Measurements from ENCODE around the gene ITPRIPL2. TPM values are rescaled to one million over a fixed set of nuclear protein-coding genes. Genes with fewer than 3 reads are reported as not detected.
A peak's percentile ranks its signal among the peaks of the same experiment; 100 is the strongest.

Gene ITPRIPL2
- total and polyA plus RNA-seq, 2 of the 13 experiments (the other 11 are each of a cell fraction or from before 2014, with no cell fraction given): 5.9 to 12.6 TPM

DNA sequence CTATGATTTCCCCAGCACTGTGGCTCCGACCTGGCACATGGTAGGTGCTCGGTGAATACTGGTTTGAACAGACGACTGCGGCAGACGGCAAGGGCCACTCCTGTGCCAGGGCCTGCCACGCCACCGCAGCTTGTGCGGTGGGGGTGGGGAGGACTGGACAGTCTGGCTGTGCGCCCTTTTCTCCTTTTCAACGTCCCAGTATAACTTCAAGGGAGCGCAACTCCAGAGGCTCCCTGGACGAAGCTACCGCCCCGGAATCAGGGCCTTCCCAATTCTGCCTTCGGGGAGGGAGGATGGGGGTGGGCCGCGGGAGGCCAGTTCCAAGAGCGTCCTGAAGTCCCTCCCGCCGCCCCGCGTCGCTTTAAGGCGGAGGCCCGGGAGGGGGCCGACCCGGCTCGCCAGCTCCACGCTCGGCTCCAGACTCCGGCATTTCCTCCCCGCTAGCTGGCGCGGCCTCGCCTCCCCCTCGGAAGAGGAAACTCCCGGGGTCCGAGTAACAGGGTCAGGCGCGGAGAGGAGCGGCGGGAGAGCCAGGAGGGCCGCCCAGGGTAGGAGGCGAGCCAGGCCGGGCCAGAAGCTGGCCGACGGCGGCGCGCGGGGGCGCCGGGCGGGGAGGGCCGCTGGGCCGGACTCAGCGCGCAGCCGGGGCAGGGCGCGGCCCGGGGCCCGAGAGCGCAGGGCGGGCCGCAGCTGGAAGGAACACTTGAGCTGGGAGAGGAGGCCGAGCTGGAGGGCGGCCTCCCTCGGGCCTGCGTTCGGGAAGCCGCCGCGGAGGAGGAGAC is at the start of gene ITPRIPL2 (continued):
- TF ChIP-seq, protein P1, sequence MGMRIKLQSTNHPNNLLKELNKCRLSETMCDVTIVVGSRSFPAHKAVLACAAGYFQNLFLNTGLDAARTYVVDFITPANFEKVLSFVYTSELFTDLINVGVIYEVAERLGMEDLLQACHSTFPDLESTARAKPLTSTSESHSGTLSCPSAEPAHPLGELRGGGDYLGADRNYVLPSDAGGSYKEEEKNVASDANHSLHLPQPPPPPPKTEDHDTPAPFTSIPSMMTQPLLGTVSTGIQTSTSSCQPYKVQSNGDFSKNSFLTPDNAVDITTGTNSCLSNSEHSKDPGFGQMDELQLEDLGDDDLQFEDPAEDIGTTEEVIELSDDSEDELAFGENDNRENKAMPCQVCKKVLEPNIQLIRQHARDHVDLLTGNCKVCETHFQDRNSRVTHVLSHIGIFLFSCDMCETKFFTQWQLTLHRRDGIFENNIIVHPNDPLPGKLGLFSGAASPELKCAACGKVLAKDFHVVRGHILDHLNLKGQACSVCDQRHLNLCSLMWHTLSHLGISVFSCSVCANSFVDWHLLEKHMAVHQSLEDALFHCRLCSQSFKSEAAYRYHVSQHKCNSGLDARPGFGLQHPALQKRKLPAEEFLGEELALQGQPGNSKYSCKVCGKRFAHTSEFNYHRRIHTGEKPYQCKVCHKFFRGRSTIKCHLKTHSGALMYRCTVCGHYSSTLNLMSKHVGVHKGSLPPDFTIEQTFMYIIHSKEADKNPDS (CRISPR knock-in tag; IDR thresholded peaks at IDR 0.05): no peak
- TF ChIP-seq, protein P2, sequence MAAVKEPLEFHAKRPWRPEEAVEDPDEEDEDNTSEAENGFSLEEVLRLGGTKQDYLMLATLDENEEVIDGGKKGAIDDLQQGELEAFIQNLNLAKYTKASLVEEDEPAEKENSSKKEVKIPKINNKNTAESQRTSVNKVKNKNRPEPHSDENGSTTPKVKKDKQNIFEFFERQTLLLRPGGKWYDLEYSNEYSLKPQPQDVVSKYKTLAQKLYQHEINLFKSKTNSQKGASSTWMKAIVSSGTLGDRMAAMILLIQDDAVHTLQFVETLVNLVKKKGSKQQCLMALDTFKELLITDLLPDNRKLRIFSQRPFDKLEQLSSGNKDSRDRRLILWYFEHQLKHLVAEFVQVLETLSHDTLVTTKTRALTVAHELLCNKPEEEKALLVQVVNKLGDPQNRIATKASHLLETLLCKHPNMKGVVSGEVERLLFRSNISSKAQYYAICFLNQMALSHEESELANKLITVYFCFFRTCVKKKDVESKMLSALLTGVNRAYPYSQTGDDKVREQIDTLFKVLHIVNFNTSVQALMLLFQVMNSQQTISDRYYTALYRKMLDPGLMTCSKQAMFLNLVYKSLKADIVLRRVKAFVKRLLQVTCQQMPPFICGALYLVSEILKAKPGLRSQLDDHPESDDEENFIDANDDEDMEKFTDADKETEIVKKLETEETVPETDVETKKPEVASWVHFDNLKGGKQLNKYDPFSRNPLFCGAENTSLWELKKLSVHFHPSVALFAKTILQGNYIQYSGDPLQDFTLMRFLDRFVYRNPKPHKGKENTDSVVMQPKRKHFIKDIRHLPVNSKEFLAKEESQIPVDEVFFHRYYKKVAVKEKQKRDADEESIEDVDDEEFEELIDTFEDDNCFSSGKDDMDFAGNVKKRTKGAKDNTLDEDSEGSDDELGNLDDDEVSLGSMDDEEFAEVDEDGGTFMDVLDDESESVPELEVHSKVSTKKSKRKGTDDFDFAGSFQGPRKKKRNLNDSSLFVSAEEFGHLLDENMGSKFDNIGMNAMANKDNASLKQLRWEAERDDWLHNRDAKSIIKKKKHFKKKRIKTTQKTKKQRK (IDR thresholded peaks at IDR 0.05; ENCODE audit: low read length): no peak
- TF ChIP-seq ZNF580 (CRISPR knock-in tag; IDR thresholded peaks at IDR 0.05; ENCODE audit: borderline replicate concordance, low read depth): peak; percentile 78; the same call in 1 of the 2 replicates
- TF ChIP-seq ZNF251 (CRISPR knock-in tag; IDR thresholded peaks at IDR 0.05): no peak
- no peak; the same call in 1 of the 2 replicates for TF ChIP-seq AKNA (CRISPR knock-in tag; IDR thresholded peaks at IDR 0.05; ENCODE audit: borderline replicate concordance)
- TF ChIP-seq NR2F1 (CRISPR knock-in tag; IDR thresholded peaks at IDR 0.05): peak in 1 of 2 experiments; percentile 9; a peak in 1 of 4 replicates
- TF ChIP-seq ZNF350 (CRISPR knock-in tag; IDR thresholded peaks at IDR 0.05; ENCODE audit: borderline replicate concordance, low read depth): peak; percentile 80
- TF ChIP-seq ZNF619 (CRISPR knock-in tag; IDR thresholded peaks at IDR 0.05): no peak
- TF ChIP-seq REL (CRISPR knock-in tag; conservative IDR thresholded peaks at IDR 0.05): no peak
- peak; percentile 99 for TF ChIP-seq PHF8 (CRISPR knock-in tag; IDR thresholded peaks at IDR 0.05)
- TF ChIP-seq, protein P3, sequence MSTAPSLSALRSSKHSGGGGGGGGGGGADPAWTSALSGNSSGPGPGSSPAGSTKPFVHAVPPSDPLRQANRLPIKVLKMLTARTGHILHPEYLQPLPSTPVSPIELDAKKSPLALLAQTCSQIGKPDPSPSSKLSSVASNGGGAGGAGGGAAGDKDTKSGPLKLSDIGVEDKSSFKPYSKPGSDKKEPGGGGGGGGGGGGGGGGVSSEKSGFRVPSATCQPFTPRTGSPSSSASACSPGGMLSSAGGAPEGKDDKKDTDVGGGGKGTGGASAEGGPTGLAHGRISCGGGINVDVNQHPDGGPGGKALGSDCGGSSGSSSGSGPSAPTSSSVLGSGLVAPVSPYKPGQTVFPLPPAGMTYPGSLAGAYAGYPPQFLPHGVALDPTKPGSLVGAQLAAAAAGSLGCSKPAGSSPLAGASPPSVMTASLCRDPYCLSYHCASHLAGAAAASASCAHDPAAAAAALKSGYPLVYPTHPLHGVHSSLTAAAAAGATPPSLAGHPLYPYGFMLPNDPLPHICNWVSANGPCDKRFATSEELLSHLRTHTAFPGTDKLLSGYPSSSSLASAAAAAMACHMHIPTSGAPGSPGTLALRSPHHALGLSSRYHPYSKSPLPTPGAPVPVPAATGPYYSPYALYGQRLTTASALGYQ (CRISPR knock-in tag; IDR thresholded peaks at IDR 0.05): peak; percentile 66; the same call in 1 of the 2 replicates
- TF ChIP-seq RCOR2 (CRISPR knock-in tag; IDR thresholded peaks at IDR 0.05): 0 out of 2 replicates have a peak, but pooled peaks have one; percentile 15
- TF ChIP-seq STAG1 (CRISPR knock-in tag; IDR thresholded peaks at IDR 0.05): no peak; the same call in 1 of the 2 replicates
- no peak; the same call in 1 of the 2 replicates for TF ChIP-seq ZNF598 (CRISPR knock-in tag; IDR thresholded peaks at IDR 0.05; ENCODE audit: borderline replicate concordance)
- peak; percentile 92 for TF ChIP-seq ZNF546 (CRISPR knock-in tag; conservative IDR thresholded peaks at IDR 0.05)

Measured in HepG2 (cell line).